SK-N-SH (cell line): Measurements from ENCODE around the gene ADAMTS9.

Experiments used
- CHD2 ChIP-seq: fragments of 150-350 bp; IDR thresholded peaks from 2 replicates; pipeline ENCODE4 v1.6.1; 2018; ENCODE audit warnings: low read length; ENCODE audit not compliant: partially characterized antibody
- EZH2phosphoT487 ChIP-seq: fragments of 200-600 bp; sonication (generic); IDR thresholded peaks from 2 replicates; pipeline ENCODE4 v1.6.1; 2017; ENCODE audit warnings: low read depth, mixed run types, mild to moderate bottlenecking, antibody characterized with exemption, moderate library complexity, borderline replicate concordance
- FOXJ3 ChIP-seq: sonication (generic); formaldehyde crosslinking; IDR thresholded peaks from 2 replicates; pipeline ENCODE4 v1.5.1; 2020; ENCODE audit warnings: mild to moderate bottlenecking, missing genetic modification reagents
- JUND ChIP-seq: IDR thresholded peaks from 2 replicates; pipeline ENCODE4 v1.4.0; 2012
- POLR2AphosphoS5 ChIP-seq: IDR thresholded peaks from 2 replicates; pipeline ENCODE4 v1.6.1; 2012; ENCODE audit warnings: low read depth, low read length
- RAD21 ChIP-seq: IDR thresholded peaks from 2 replicates; pipeline ENCODE4 v1.6.1; 2012; ENCODE audit warnings: mild to moderate bottlenecking, low read length
- RXRA ChIP-seq: IDR thresholded peaks from 2 replicates; pipeline ENCODE4 v1.4.0; 2012; ENCODE audit warnings: low read depth, mild to moderate bottlenecking, borderline replicate concordance
- SMC3 ChIP-seq: IDR thresholded peaks from 2 replicates; pipeline ENCODE4 v1.6.1; 2012; ENCODE audit warnings: low read depth, low read length, improper control_type of control experiment
- TEAD4 ChIP-seq: IDR thresholded peaks from 2 replicates; pipeline ENCODE4 v1.4.0; 2012; ENCODE audit warnings: mild to moderate bottlenecking, borderline replicate concordance; ENCODE audit not compliant: insufficient read depth
- TF ChIP-seq, protein P1 (sequence below): fragments of 200-600 bp; sonication (generic); IDR thresholded peaks from 2 replicates; pipeline ENCODE4 v1.6.1; 2017; ENCODE audit warnings: antibody characterized with exemption, mild to moderate bottlenecking, moderate library complexity
- TF ChIP-seq, protein P2 (sequence below): IDR thresholded peaks from 2 replicates; pipeline ENCODE4 v1.6.1; 2012; ENCODE audit warnings: mild to moderate bottlenecking, low read depth, low read length, moderate library complexity

DNA sequence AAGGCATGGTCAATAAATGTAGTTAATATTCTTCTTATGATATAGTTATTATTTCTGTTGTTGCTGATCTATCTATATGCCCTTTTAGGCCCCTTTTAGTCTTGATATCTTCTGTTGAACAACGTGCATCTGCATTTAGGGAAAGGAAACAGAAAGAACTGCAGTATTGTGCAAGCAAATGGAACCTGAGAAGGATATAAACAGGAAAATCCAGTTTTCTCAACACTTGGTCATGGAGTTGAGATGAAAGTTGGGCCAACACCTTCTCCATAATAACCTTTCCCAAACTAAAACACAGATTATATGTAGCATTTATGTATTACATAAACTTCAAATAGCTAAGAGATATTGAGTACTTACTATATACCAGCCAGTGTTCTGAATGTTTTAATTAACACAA lies 179.7 kb downstream of the ADAMTS9 start:
- TF ChIP-seq, protein P1, sequence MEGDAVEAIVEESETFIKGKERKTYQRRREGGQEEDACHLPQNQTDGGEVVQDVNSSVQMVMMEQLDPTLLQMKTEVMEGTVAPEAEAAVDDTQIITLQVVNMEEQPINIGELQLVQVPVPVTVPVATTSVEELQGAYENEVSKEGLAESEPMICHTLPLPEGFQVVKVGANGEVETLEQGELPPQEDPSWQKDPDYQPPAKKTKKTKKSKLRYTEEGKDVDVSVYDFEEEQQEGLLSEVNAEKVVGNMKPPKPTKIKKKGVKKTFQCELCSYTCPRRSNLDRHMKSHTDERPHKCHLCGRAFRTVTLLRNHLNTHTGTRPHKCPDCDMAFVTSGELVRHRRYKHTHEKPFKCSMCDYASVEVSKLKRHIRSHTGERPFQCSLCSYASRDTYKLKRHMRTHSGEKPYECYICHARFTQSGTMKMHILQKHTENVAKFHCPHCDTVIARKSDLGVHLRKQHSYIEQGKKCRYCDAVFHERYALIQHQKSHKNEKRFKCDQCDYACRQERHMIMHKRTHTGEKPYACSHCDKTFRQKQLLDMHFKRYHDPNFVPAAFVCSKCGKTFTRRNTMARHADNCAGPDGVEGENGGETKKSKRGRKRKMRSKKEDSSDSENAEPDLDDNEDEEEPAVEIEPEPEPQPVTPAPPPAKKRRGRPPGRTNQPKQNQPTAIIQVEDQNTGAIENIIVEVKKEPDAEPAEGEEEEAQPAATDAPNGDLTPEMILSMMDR, result no peak
- TF ChIP-seq EZH2phosphoT487, result no peak
- TF ChIP-seq SMC3, result no peak
- TF ChIP-seq POLR2AphosphoS5, result no peak
- no peak for TF ChIP-seq TEAD4
- no peak for TF ChIP-seq CHD2
- TF ChIP-seq RXRA, result no peak
- TF ChIP-seq, protein P2, sequence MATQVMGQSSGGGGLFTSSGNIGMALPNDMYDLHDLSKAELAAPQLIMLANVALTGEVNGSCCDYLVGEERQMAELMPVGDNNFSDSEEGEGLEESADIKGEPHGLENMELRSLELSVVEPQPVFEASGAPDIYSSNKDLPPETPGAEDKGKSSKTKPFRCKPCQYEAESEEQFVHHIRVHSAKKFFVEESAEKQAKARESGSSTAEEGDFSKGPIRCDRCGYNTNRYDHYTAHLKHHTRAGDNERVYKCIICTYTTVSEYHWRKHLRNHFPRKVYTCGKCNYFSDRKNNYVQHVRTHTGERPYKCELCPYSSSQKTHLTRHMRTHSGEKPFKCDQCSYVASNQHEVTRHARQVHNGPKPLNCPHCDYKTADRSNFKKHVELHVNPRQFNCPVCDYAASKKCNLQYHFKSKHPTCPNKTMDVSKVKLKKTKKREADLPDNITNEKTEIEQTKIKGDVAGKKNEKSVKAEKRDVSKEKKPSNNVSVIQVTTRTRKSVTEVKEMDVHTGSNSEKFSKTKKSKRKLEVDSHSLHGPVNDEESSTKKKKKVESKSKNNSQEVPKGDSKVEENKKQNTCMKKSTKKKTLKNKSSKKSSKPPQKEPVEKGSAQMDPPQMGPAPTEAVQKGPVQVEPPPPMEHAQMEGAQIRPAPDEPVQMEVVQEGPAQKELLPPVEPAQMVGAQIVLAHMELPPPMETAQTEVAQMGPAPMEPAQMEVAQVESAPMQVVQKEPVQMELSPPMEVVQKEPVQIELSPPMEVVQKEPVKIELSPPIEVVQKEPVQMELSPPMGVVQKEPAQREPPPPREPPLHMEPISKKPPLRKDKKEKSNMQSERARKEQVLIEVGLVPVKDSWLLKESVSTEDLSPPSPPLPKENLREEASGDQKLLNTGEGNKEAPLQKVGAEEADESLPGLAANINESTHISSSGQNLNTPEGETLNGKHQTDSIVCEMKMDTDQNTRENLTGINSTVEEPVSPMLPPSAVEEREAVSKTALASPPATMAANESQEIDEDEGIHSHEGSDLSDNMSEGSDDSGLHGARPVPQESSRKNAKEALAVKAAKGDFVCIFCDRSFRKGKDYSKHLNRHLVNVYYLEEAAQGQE, result no peak
- TF ChIP-seq JUND, result no peak
- TF ChIP-seq FOXJ3 (CRISPR knock-in tag), result no peak
- TF ChIP-seq RAD21, result no peak
